Keratinocyte (primary cell): ENCODE results near the gene GNG13.
"Not testable (repeated sequence)": the region's sequence is repeated elsewhere in the genome, so short reads cannot be mapped to it uniquely, and the experiment has no call there.

Experiments
- CTCF ChIP-seq, 3 experiments: IDR thresholded peaks in 1 of 3; conservative IDR thresholded peaks in 1 of 3; optimal IDR thresholded peaks in 1 of 3; 2 replicates in 2 of 3; 3 replicates in 1 of 3; pipeline versions ENCODE3 to v1.5.1; 2011; ENCODE audit warnings: low read length in 3 of 3, mild to moderate bottlenecking in 3 of 3, moderate library complexity in 2 of 3, control low read depth in 1 of 3, inconsistent platforms in 1 of 3; ENCODE audit not compliant: insufficient read depth in 2 of 3; ENCODE audit errors: extremely low read depth in 1 of 3
- EZH2 ChIP-seq: IDR thresholded peaks from one replicate; pipeline ENCODE4 v1.6.1; 2012; ENCODE audit warnings: inconsistent platforms, mild to moderate bottlenecking, low read length, moderate library complexity

- not testable (repeated sequence) for TF ChIP-seq CTCF (optimal IDR thresholded peaks at IDR 0.05 in 1 of 3, IDR thresholded peaks at IDR 0.05 in 1 of 3, conservative IDR thresholded peaks at IDR 0.05 in 1 of 3; ENCODE audit: extremely low read depth in 1 of 3, insufficient read depth in 2 of 3, low read length in 3 of 3); EZH2
Measured at GRCh38 chr16:754121-754607, 46.4 kb downstream of the GNG13 start.
